ENCODE results near the gene CDC5L. TPM values are rescaled to one million over a fixed set of nuclear protein-coding genes. Genes with fewer than 3 reads are reported as not detected.

The CDC5L gene
- 11.5 to 16.3 TPM (median 12.7 TPM) in 5 replicates for total RNA-seq (2022; extraction: Qiagen RNA extraction; ENCODE audit: low read depth)

GRCh38 chr6:44387346-44388134, at the start of gene CDC5L:
Gene CDC5L (plus strand): TSS chr6:44387706. CDS start chr6:44387824, 118 bp downstream.

GRCh38 chr6:44342489-44342888, 45.0 kb upstream of the CDC5L start, which contains the start of gene SPATS1:
Gene SPATS1 (plus strand): TSS chr6:44342650. CDS start chr6:44343096, 446 bp downstream.

Other genes with a start within 250 kb of the CDC5L start
- 0.09 TPM in 1 of 5 replicates, not detected in the others for gene CAPN11, start 228.9 kb upstream of the CDC5L start, total RNA-seq (2022; extraction: Qiagen RNA extraction; ENCODE audit: low read depth)
- gene MYMX, start 170.8 kb upstream of the CDC5L start, total RNA-seq (2022; extraction: Qiagen RNA extraction; ENCODE audit: low read depth), result not detected in 5 replicates
- gene SLC29A1, start 164.1 kb upstream of the CDC5L start, total RNA-seq (2022; extraction: Qiagen RNA extraction; ENCODE audit: low read depth), result 39.8 to 53.4 TPM (median 47.2 TPM) in 5 replicates
- gene HSP90AB1, start 140.6 kb upstream of the CDC5L start, total RNA-seq (2022; extraction: Qiagen RNA extraction; ENCODE audit: low read depth), result 1,114 to 1,282 TPM (median 1,178 TPM) in 5 replicates
- gene SLC35B2, start 130.2 kb upstream of the CDC5L start, total RNA-seq (2022; extraction: Qiagen RNA extraction; ENCODE audit: low read depth), result 52.4 to 67.0 TPM (median 66.4 TPM) in 5 replicates
- 6.6 to 9.7 TPM (median 8.5 TPM) in 5 replicates for gene NFKBIE, start 122.2 kb upstream of the CDC5L start, total RNA-seq (2022; extraction: Qiagen RNA extraction; ENCODE audit: low read depth)
- gene TMEM151B, start 117.3 kb upstream of the CDC5L start, total RNA-seq (2022; extraction: Qiagen RNA extraction; ENCODE audit: low read depth), result 0.06 to 0.08 TPM (median 0.07 TPM) in 4 of 5 replicates, not detected in the other
- gene AARS2, start 74.4 kb upstream of the CDC5L start, total RNA-seq (2022; extraction: Qiagen RNA extraction; ENCODE audit: low read depth), result 5.8 to 7.6 TPM (median 6.8 TPM) in 5 replicates
- not detected in 5 replicates for gene SPATS1, start 45.1 kb upstream of the CDC5L start, total RNA-seq (2022; extraction: Qiagen RNA extraction; ENCODE audit: low read depth)